Measurements from ENCODE around the gene MYO7A.

DNA sequence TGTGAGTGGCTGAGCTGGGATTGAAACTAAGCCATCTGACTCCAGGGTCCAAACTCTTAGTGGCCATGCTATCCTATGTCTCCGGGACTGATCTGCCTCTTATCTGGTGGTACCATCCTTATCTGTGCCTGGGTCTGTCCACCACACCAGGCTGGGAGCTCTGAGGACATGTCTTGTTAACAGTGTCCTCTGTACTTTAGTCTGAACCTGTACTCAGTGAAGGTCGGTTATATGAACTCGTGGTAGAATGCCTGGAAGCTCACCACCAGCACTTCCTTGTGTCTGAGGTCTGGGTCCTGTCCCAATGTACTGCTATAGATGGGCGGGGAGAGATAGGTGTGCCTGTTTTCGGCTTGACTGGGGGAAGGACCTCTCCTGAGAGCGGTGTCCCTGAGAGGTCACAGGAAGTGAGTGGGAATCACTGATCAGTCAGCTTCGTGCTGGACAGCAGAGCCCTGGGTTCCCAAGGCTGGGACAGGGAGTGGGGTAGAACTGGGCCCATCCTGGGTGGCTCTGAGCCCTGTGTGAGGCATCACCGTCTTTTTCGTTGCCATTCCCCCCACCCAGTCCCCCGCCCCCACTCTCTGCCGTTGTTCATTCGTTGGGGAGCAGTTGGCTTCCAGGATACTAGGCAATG, 8.9 kb downstream of the MYO7A start:
- TF ChIP-seq, protein P1, sequence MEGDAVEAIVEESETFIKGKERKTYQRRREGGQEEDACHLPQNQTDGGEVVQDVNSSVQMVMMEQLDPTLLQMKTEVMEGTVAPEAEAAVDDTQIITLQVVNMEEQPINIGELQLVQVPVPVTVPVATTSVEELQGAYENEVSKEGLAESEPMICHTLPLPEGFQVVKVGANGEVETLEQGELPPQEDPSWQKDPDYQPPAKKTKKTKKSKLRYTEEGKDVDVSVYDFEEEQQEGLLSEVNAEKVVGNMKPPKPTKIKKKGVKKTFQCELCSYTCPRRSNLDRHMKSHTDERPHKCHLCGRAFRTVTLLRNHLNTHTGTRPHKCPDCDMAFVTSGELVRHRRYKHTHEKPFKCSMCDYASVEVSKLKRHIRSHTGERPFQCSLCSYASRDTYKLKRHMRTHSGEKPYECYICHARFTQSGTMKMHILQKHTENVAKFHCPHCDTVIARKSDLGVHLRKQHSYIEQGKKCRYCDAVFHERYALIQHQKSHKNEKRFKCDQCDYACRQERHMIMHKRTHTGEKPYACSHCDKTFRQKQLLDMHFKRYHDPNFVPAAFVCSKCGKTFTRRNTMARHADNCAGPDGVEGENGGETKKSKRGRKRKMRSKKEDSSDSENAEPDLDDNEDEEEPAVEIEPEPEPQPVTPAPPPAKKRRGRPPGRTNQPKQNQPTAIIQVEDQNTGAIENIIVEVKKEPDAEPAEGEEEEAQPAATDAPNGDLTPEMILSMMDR (IDR thresholded peaks at IDR 0.05; ENCODE audit: low read depth, low read length, poor library complexity, severe bottlenecking), result no peak
- no peak for TF ChIP-seq EZH2phosphoT487 (IDR thresholded peaks at IDR 0.05; ENCODE audit: borderline replicate concordance, low read length)
